Kidney (tissue), 14 donors: ENCODE measurements around the gene USH1C. TPM values are rescaled to one million over a fixed set of nuclear protein-coding genes. Genes with fewer than 3 reads are reported as not detected.

Experiments used
- DNase-seq, 5 donors: peaks; one replicate each; pipeline ENCODE4 v3.0.0-alpha.2; 2013 to 2020
- FAIRE-seq: peaks from 2 replicates; lab custom pipeline; 2012; peaks lifted over from hg19 to GRCh38; lab: Jason Lieb, UNC
- H3K27ac ChIP-seq, 2 donors: one replicate each; pipeline ENCODE4 v1.7.0; 2013; ENCODE audit warnings: low read depth in 2 of 2, low read length in 2 of 2, inconsistent platforms in 1 of 2
- H3K27me3 ChIP-seq: one replicate; pipeline ENCODE4 v1.7.1; 2013; ENCODE audit warnings: low read length, inconsistent platforms; ENCODE audit not compliant: control insufficient read depth, insufficient read depth
- H3K36me3 ChIP-seq, 3 donors: one replicate each; pipeline versions ENCODE4 v1.7.0 to v1.7.1; 2013; ENCODE audit warnings: low read length in 3 of 3, control low read depth in 1 of 3, inconsistent platforms in 1 of 3; ENCODE audit not compliant: insufficient read depth in 3 of 3, control insufficient read depth in 2 of 3
- H3K4me1 ChIP-seq, 3 donors: one replicate each; pipeline versions ENCODE4 v1.7.0 to v1.7.1; 2013; ENCODE audit warnings: low read length in 3 of 3, inconsistent platforms in 1 of 3, low read depth in 1 of 3; ENCODE audit not compliant: control insufficient read depth in 2 of 3, insufficient read depth in 2 of 3
- H3K4me3 ChIP-seq, 3 donors: one replicate each; pipeline versions ENCODE4 v1.7.0 to v1.8.1; 2013; ENCODE audit warnings: low read length in 3 of 3, control low read depth in 1 of 3, inconsistent platforms in 1 of 3
- H3K9ac ChIP-seq, 3 donors: one replicate each; pipeline versions ENCODE4 v1.7.0 to v1.7.1; 2013; ENCODE audit warnings: low read length in 3 of 3, control low read depth in 1 of 3, inconsistent platforms in 1 of 3
- H3K9me3 ChIP-seq, 3 donors: one replicate each; pipeline versions ENCODE4 v1.7.0 to v1.7.1; 2013; ENCODE audit warnings: low read length in 3 of 3, control low read depth in 1 of 3, inconsistent platforms in 1 of 3; ENCODE audit not compliant: control insufficient read depth in 2 of 3, insufficient read depth in 1 of 3
- intact Hi-C: fragments of 100-400 bp; cut with DNase I; formaldehyde crosslinking; loops from one replicate; pipeline ENCODE4 v1.11.1; 2022
- polyA plus RNA-seq: library from polyadenylated mRNA; stranded (reverse); fragments of 350-450 nt; fragmentation: Illumina TruSeq; extraction: RNeasy Lipid Tissue Mini Kit (QIAGEN cat#74804); gene quantifications from one replicate; pipeline ENCODE4 v1.2.3, GENCODE V29; 2014; ENCODE audit warnings: low read depth, low replicate concordance; ENCODE audit not compliant: insufficient read depth
- total RNA-seq: library from RNA; stranded (reverse); fragmentation: NEBNext Ultra II Directional; extraction: Animal tissue kit (Norgen Biotek cat#: 25700); gene quantifications from one replicate; pipeline ENCODE4 v1.2.1, GENCODE V29; 2021
- TF ChIP-seq, protein P1 (sequence below): IDR thresholded peaks from 3 replicates; pipeline ENCODE4 v1.5.1; 2012; ENCODE audit warnings: mild to moderate bottlenecking, moderate library complexity, borderline replicate concordance; ENCODE audit not compliant: insufficient read depth; ENCODE audit errors: extremely low read depth
- donor health status: control.
- donor health status: control.
- donor health status: control.
- donor health status: control.
- donor health status: control.
- donor health status: DM: yes; HTN: yes; CAD: no.
- donor health status: Normal renal cell carcinoma (clear cell type).

USH1C gene
- total and polyA plus RNA-seq, 2 donors from 2014 or later = 38.6 to 107 TPM

DNA sequence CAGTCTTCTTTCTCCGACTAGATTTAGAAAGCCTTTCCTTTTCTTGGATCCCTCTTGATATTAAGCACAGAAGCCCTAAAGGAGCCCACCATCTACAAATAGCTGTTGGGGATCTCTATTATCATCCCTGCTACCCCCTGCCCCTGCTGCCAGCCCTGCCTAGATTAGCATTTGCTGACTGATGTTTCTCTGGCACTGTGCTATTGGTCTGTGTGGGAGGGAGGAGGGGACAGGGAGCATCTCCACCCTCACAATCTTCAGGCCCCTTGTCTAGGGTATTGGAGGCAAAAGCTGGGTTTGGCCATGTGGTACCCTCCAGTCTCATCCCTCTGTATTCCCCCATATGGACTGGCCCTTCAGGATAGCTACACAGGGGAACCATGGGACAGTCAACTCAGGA, 6.2 kb downstream of the USH1C start:
- Histone ChIP-seq H3K4me3 (no peak overlapping the region), H3K9ac (no peak overlapping the region), H3K9me3 (no peaks in the 10 kb centered on the region), H3K27me3 (no peaks in the 10 kb centered on the region), H3K4me1 (peaks cover 0 to 10% (median 6%) of the 10 kb centered on the region in 3 donors), H3K36me3 (no peaks in the 10 kb centered on the region), H3K27ac (no peak overlapping the region)
- DNase-seq (no peak), FAIRE-seq (no peak)
- TF ChIP-seq, protein P1, sequence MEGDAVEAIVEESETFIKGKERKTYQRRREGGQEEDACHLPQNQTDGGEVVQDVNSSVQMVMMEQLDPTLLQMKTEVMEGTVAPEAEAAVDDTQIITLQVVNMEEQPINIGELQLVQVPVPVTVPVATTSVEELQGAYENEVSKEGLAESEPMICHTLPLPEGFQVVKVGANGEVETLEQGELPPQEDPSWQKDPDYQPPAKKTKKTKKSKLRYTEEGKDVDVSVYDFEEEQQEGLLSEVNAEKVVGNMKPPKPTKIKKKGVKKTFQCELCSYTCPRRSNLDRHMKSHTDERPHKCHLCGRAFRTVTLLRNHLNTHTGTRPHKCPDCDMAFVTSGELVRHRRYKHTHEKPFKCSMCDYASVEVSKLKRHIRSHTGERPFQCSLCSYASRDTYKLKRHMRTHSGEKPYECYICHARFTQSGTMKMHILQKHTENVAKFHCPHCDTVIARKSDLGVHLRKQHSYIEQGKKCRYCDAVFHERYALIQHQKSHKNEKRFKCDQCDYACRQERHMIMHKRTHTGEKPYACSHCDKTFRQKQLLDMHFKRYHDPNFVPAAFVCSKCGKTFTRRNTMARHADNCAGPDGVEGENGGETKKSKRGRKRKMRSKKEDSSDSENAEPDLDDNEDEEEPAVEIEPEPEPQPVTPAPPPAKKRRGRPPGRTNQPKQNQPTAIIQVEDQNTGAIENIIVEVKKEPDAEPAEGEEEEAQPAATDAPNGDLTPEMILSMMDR = no peak
- intact Hi-C loops = no loop called here

DNA sequence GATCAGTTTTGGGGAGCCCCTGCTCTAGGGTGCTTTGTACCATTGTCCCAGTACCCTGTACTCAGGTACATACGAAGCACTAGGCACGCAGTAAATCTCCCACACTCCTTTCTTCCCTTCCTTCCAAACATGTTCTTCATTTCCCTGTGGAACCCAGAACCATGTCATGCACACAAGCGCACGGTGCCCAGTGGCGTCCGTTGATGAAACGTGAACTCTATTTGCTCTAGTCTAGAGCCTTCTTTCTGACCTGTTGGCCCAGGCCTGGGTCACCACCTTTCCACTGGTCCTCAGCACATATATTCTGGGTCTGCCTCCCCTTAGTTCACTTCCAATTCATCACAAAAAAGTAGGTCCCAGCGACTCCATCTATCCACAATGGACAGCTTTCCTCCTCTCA, 7.0 kb downstream of the USH1C start:
- DNase-seq (no peak), FAIRE-seq (no peak)
- Histone ChIP-seq H3K4me3 (no peak overlapping the region), H3K36me3 (no peaks in the 10 kb centered on the region), H3K27ac (no peak overlapping the region), H3K27me3 (no peaks in the 10 kb centered on the region), H3K9me3 (no peaks in the 10 kb centered on the region), H3K4me1 (peaks cover 0 to 10% (median 6%) of the 10 kb centered on the region in 3 donors), H3K9ac (no peak overlapping the region)
- intact Hi-C loops = no loop called here
- TF ChIP-seq, protein P1 = no peak

DNA sequence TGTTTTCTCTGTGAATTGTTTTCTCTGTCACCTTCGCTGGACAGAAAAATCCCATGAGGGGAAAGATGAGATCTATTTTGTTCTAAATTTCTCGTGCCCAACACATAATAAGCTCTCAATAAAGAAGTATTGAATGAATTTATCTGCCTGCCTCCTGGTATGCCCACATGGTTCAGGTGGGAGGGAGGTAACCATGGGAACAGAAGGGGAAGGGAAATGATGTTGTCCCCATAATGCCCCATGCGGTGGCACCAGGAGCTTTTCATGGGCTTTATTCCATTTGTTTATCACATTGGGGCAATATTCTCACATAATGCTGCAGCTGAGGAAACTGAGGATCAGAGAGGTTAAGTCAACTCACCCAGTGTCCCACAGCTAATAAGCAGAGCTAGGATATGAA, 8.7 kb downstream of the USH1C start:
- no peaks in the 10 kb centered on the region for H3K9me3 ChIP-seq
- DNase-seq (no peak), FAIRE-seq (no peak)
- no peak overlapping the region for H3K9ac ChIP-seq
- H3K4me3 ChIP-seq = no peak overlapping the region
- H3K4me1 ChIP-seq = peaks cover 0 to 7% (median under 1%) of the 10 kb centered on the region in 3 donors
- no peaks in the 10 kb centered on the region for H3K36me3 ChIP-seq
- intact Hi-C loops = no loop called here
- H3K27ac ChIP-seq = no peak overlapping the region
- TF ChIP-seq, protein P1 = no peak
- H3K27me3 ChIP-seq = no peaks in the 10 kb centered on the region
